Mucosa of descending colon (tissue), 3 donors: ENCODE data around the gene CLEC16A. TPM values are rescaled to one million over a fixed set of nuclear protein-coding genes. Genes with fewer than 3 reads are reported as not detected.

Source experiments
- ATAC-seq: fragments of 200-7000 bp; cut with Tn5 transposase; one replicate; pipeline ENCODE4 v1.9.1; 2020; ENCODE audit warnings: mild to moderate bottlenecking, moderate library complexity
- DNase-seq, 3 donors: peaks; one replicate each; pipeline ENCODE4 v3.0.0-alpha.2; 2020
- H3K36me3 ChIP-seq: fragments of 200-600 bp; one replicate; pipeline ENCODE4 v1.8.0; 2021; ENCODE audit warnings: low read depth, mild to moderate bottlenecking
- H3K4me1 ChIP-seq: fragments of 200-600 bp; one replicate; pipeline ENCODE4 v1.8.0; 2021; ENCODE audit warnings: low read depth, mild to moderate bottlenecking
- H3K4me3 ChIP-seq: fragments of 200-600 bp; one replicate; pipeline ENCODE4 v1.8.0; 2021; ENCODE audit warnings: mild to moderate bottlenecking
- H3K9me3 ChIP-seq: fragments of 200-600 bp; one replicate; pipeline ENCODE4 v1.8.0; 2021; ENCODE audit warnings: mild to moderate bottlenecking
- intact Hi-C, 2 donors: fragments of 100-400 bp; cut with DNase I in 1 of 2; cut with micrococcal nuclease in 1 of 2; formaldehyde crosslinking; loops; one replicate each; pipeline versions ENCODE4 v1.11.0 to v1.11.1; 2022; cut with DNase I, micrococcal nuclease
- total RNA-seq, 3 donors: library from RNA; stranded (reverse); fragmentation: NEBNext Ultra II Directional in 2 of 3; extraction: Animal tissue kit (Norgen Biotek cat#: 25700) in 2 of 3; gene quantifications; one replicate each; pipeline versions ENCODE4 v1.2.1 to v1.2.4, GENCODE V29; 2021 to 2023
- TF ChIP-seq, protein P1 (sequence below): fragments of 200-600 bp; IDR thresholded peaks from one replicate; pipeline ENCODE4 v1.8.0; 2022; ENCODE audit warnings: antibody characterized with exemption, mild to moderate bottlenecking
- donor health status: DM: no; HTN: no; CAD: no; lungs with moderate emphysema.
- donor health status: DM: no; HTN: no; CAD: no.
- donor health status: DM: no; HTN: yes; CAD: no.

CLEC16A gene
- total RNA-seq, 3 donors from 2014 or later: 30.3 to 38.1 (median 37.1) TPM

DNA sequence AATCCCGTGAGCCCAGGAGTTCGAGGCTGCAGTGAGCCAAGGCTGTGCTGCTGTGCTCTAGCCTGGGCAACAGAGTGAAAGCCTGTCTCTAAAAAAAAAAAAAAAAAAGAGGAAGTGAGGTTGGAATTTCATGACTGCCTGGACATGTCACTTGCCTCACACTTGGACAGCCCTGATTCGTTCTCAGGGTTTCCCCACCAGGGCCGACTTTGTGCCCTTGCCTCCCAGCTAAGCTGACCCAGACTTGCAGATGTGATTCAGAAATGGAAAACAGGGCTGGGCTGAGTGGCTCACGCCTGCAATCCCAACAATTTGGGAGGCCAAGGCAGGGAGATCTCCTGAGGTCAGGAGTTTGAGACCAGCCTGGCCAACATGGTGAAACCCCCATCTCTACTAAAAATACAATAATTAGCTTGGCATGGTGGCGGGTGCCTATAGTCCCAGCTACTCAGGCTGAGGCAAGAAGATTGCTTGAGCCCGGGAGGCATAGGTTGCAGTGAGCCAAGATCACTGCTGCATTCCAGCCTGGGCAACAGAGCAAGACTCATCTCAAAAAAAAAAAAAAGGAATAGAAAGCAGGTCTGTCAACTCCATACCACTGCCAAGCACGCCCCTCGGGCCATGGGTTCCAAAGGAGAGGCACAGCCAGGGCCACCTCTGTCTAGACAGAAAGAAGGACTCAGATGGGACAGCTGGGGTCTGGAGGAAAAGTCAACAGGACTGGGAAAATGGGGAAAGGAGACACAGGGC, 264.7 kb downstream of the CLEC16A start:
- DNase-seq: no peak
- Histone ChIP-seq H3K4me1 (peaks cover 14% of the 10 kb centered on the region), H3K4me3 (no peak overlapping the region), H3K9me3 (peaks cover 6% of the 10 kb centered on the region), H3K36me3 (no peaks in the 10 kb centered on the region)
- intact Hi-C loops: no loop called here
- no peak for ATAC-seq
- TF ChIP-seq, protein P1, sequence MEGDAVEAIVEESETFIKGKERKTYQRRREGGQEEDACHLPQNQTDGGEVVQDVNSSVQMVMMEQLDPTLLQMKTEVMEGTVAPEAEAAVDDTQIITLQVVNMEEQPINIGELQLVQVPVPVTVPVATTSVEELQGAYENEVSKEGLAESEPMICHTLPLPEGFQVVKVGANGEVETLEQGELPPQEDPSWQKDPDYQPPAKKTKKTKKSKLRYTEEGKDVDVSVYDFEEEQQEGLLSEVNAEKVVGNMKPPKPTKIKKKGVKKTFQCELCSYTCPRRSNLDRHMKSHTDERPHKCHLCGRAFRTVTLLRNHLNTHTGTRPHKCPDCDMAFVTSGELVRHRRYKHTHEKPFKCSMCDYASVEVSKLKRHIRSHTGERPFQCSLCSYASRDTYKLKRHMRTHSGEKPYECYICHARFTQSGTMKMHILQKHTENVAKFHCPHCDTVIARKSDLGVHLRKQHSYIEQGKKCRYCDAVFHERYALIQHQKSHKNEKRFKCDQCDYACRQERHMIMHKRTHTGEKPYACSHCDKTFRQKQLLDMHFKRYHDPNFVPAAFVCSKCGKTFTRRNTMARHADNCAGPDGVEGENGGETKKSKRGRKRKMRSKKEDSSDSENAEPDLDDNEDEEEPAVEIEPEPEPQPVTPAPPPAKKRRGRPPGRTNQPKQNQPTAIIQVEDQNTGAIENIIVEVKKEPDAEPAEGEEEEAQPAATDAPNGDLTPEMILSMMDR: no peak

DNA sequence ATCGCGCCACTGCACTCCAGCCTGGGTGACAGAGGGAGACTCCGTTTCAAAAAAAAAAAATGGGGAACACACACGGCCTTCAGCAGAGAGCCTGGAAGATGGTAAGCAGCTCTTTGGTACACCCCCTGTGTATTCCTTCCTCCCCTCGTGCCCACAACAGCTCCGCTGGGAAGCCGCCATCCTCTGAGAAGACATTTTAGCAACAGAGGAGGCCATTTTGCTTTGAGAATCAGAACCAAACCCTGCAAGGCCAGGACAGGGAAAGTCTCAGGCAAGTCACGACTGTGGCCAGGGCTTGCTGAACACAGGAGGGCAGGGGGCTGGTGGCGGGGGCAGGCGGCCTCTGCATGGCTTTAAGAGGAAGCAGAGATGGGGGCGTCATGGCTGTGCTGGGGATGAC, 265.9 kb downstream of the CLEC16A start:
- Histone ChIP-seq H3K4me1 (peaks cover 13% of the 10 kb centered on the region), H3K36me3 (no peaks in the 10 kb centered on the region), H3K9me3 (peaks cover 6% of the 10 kb centered on the region), H3K4me3 (no peak overlapping the region)
- ATAC-seq: no peak
- TF ChIP-seq, protein P1: no peak
- intact Hi-C loops: no loop called here
- DNase-seq: no peak

DNA sequence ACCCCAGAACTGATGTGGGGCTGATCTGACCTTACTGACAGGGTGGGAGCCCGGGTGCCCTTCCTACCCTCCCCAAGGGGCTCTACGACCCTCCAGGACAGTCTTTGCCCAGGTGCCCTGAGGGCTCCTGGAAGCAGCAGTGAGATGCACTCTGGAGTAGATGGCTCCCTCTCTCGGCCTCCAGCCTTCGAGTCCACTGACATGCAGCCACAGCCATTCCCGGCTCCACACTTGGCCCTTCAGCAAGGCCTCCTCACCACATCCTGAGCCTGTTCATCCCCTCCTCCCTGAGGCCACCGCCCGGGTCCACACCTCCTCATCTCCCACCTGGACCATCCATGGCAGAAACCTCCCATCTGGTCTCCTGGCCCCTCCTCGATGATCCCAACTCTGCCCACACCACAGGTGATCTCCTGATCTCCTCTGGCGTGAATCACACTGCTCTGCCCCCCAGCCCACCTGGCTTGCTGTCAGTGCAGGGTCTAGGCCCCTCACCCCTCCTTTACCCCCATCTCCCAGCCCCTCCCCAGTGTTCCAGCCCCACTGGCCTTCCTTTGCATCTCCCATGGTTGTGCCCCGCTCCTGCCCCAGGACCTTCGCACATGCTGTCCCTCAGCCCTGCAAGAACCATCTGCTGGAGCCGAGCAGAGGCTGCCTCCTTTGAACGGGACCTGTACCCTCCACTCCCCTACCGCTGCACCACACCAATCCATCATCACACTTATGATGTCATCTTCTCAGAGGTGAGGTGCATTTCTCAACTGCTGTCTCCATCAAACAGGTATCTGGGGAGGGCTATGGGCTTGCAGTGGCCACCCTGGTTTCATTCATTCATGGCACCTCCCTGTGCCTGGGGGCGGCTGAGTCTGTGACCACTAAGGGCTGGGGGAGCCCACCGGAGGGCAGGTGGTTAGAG, 267.0 kb downstream of the CLEC16A start:
- no peak for DNase-seq
- H3K4me1 ChIP-seq: peaks cover 2% of the 10 kb centered on the region

DNA sequence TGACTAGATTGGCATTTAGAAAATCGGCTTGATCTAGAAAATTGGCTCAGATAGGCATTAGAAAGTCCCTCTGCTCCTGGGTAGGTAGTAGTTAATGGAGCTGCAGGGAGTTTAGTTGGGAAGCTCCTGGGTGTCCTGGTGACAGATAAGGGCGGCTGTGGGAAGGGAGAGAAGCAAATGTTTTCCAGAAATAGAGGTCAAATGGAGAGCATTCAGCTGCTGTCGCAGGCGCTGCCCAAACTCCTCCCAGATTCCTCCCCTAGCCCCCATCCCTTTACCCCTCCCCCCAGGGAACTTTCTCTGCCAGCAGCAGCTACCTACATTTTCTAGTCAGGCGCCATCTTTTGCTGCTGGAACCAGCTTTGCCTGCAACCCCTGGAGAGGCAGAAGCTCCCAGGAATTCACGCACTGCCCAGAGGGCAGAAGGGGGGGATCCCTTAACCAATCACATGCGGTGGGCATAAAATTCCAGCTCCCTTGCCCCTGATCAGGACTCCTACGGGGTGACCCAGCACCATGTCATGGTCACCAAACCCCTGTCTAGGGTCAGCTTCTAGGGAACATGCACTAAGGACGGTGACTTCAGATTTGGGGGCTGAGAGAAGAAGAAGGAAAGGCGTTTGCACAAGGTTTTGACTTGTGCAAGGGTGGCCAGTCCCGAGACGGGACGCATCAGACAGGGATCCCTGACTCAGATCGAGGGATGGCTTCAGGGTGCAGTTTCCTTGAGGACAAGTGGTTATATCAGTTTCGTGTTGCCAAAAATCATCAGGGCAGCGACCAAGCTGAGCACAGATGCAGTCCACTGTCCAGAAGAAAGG, 267.8 kb downstream of the CLEC16A start:
- TF ChIP-seq, protein P1: no peak
- intact Hi-C loops: no loop called here
- H3K4me1 ChIP-seq: no peaks in the 10 kb centered on the region
- peaks cover 15% of the 10 kb centered on the region for H3K9me3 ChIP-seq
- no peaks in the 10 kb centered on the region for H3K36me3 ChIP-seq
- DNase-seq (no peak), ATAC-seq (no peak)
- no peak overlapping the region for H3K4me3 ChIP-seq

More for the DNA sequence above, 267.0 kb downstream of the CLEC16A start:
- ATAC-seq: no peak
- peaks cover 13% of the 10 kb centered on the region for H3K9me3 ChIP-seq
- intact Hi-C loops: no loop called here
- H3K36me3 ChIP-seq: no peaks in the 10 kb centered on the region
- H3K4me3 ChIP-seq: no peak overlapping the region
- TF ChIP-seq, protein P1: no peak

DNA sequence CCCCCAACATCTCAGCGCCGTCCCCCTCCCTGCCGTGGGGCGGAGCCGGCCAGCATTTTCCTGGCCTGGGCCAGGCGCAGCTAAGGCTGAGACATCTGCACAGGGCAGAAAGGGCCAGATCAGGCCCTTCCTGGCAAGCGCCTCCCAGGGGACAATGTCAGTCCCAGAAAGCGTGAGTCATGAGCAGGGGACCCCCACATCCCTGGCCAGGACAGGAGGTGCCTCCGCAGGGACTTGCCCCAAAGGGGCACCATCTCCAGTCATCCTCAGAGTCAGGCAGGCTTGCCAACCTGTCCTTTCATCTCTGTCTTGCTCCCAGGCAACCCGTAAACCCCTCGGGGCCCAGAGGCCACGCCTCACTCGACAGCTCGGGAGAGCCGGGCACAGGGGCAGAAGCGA, 268.4 kb downstream of the CLEC16A start:
- intact Hi-C loops: no loop called here
- ATAC-seq: peak; percentile 16

More for the DNA sequence above, 268.4 kb downstream of the CLEC16A start:
- no peak for DNase-seq
- TF ChIP-seq, protein P1: no peak
- Histone ChIP-seq H3K9me3 (peaks cover 11% of the 10 kb centered on the region), H3K36me3 (no peaks in the 10 kb centered on the region), H3K4me3 (no peak overlapping the region), H3K4me1 (no peaks in the 10 kb centered on the region)
